Fibroblast of pulmonary artery (primary cell): ENCODE data around the gene MYH10.

Experiments used
- DNase-seq: peaks from one replicate; pipeline ENCODE4 v3.0.0-alpha.2; 2010; ENCODE audit warnings: low read depth
- H3K4me3 ChIP-seq: replicated peaks from 2 replicates; pipeline ENCODE4 v1.5.1; 2011; ENCODE audit warnings: low read depth, mild to moderate bottlenecking, control low read depth, low read length, moderate library complexity
- TF ChIP-seq, protein P1 (sequence below): IDR thresholded peaks from 2 replicates; pipeline ENCODE4 v1.5.1; 2011; ENCODE audit warnings: mild to moderate bottlenecking, control low read depth, low read length, inconsistent platforms; ENCODE audit errors: missing control alignments

Gene MYH10

DNA sequence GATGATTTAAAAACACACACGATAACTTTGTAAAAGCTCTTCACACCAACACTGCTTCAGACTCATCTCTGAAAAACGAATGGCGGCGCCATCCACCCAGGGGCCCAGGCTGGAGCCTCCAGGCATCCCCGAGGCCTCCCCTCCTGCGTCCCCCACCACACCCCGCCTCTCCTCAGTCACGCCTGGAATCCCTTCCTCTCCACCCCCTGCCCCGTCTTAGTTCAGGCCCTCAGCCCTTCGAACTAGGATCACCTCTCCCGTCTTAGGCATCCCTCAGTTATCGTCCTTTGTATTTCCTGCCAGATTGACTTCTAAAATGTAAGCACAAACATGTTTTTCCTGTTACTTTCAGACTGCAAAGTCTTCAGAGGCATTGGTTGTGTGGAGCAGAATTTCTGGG lies 136.5 kb downstream of the MYH10 start:
- no peak for DNase-seq
- no peak overlapping the region for H3K4me3 ChIP-seq
- TF ChIP-seq, protein P1, sequence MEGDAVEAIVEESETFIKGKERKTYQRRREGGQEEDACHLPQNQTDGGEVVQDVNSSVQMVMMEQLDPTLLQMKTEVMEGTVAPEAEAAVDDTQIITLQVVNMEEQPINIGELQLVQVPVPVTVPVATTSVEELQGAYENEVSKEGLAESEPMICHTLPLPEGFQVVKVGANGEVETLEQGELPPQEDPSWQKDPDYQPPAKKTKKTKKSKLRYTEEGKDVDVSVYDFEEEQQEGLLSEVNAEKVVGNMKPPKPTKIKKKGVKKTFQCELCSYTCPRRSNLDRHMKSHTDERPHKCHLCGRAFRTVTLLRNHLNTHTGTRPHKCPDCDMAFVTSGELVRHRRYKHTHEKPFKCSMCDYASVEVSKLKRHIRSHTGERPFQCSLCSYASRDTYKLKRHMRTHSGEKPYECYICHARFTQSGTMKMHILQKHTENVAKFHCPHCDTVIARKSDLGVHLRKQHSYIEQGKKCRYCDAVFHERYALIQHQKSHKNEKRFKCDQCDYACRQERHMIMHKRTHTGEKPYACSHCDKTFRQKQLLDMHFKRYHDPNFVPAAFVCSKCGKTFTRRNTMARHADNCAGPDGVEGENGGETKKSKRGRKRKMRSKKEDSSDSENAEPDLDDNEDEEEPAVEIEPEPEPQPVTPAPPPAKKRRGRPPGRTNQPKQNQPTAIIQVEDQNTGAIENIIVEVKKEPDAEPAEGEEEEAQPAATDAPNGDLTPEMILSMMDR: no peak

DNA sequence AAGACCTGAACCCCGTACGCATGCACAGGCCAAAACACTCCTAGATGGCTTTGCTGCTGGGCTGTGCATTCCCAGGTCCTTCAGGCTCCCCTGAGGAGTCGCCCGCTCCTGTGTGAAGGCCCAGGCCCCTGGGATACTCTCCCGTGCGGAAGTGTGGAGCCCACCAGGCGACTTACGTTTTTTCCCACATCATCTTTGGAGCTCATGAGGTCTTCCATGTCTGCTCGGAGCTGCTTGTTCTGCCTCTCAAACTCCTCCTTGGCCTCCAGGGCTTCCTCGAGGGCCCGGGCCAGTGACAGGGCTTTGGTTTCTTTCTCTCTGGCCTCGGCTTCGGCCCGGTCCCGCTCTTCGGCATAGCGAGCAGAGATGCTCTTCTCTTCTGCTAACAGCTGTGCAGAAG lies 138.4 kb downstream of the MYH10 start:
- no peak overlapping the region for H3K4me3 ChIP-seq
- TF ChIP-seq, protein P1: no peak
- no peak for DNase-seq

DNA sequence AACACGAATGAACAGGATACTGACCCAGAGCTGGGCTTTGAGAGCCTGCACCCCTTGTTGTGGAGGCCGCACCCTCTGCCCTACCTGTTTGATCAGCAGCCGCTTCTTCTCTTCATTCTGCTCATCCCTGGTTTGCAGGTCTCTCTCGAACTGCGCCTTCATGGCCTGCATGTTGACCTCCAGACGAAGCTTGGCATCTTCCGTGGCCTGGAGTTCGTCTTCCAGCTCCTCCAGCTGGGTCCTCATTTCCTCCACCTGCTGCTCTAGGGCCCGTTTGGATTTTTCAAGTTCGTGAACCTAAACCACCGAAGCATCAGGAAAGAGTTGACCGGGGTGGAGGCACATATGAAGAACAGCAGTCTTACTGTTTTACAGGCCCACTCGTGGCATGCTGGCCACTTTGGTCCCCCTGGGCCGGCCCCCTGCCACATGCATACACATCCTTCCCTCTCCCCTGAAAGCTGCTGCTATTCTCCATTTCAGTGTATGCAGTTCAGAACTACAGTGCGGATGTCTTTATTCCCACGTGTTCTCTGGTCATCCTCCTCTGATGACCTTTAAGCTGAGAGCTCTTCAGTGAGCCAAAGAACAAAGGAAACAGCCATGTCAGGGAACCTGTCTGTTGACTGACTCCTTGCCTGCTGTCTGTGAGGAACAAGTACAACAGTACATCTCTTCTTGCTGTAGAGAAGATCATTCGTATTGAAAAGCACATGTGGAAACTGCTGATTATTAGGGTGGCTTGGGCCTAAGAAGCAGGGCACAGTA lies 140.1 kb downstream of the MYH10 start:
- DNase-seq: no peak
- H3K4me3 ChIP-seq: no peak overlapping the region
- TF ChIP-seq, protein P1: no peak

DNA sequence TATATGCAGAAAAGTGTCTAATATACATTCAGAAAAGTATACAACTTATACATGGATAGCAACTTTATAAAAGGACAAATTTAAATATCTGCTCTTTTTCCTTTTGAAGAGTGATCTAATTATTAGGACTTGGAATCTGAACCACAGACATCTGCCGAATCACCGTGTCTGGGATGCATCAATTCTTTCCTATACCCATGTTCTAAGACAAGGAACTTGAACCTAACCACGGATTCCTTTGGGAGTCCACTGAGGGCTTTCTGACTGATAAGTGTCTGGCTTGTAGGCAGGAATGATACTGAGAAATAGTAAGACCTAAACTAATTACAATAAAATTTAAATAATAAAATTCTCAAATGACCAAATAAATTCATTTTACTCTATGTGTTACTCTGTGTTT lies 140.7 kb downstream of the MYH10 start:
- DNase-seq: no peak
- H3K4me3 ChIP-seq: no peak overlapping the region
- TF ChIP-seq, protein P1: no peak

GRCh38 chr17:8488901-8489300 lies 141.6 kb downstream of the MYH10 start:
- H3K4me3 ChIP-seq: no peak overlapping the region
- TF ChIP-seq, protein P1: peak; percentile 12
- DNase-seq: peak; percentile 96

- TF ChIP-seq, protein P1: no peak
- no peak for DNase-seq
- no peak overlapping the region for H3K4me3 ChIP-seq
Observed at GRCh38 chr17:8488491-8488890, 142.0 kb downstream of the MYH10 start.

DNA sequence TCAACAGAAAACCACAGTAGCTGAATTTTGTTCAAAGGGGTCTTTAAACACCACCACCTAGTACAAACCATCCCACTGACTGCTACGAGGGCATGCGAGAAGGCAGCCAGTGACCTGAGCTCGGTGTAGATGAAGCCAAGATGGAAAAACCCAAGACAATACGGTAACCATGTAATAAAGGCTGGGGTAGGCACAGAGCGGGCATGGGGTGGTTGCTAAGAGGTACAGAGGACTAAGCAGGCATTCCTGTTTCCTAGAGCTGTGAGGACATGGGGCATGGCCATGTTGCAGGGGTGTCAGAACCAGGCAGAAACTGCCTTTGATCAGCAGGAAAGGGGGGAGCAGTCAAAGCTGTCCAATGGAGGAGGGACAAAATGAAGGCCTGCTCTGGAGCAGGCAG lies 142.8 kb downstream of the MYH10 start:
- no peak overlapping the region for H3K4me3 ChIP-seq
- no peak for DNase-seq
- TF ChIP-seq, protein P1: no peak
